ENCODE data around the gene RNLS. TPM values are rescaled to one million over a fixed set of nuclear protein-coding genes. Genes with fewer than 3 reads are reported as not detected.

Gene RNLS
- total RNA-seq, 1 experiment from 2014 or later: not detected

- intact Hi-C loops (cut with micrococcal nuclease): no loop called here
- Mint-ChIP-seq H3K9me3 (ENCODE audit: unreplicated experiment) (no peaks in the 10 kb centered on the region), H3K27ac (ENCODE audit: low read depth, unreplicated experiment) (no peak overlapping the region), H3K4me1 (ENCODE audit: insufficient read depth, unreplicated experiment) (no peaks in the 10 kb centered on the region), H3K27me3 (ENCODE audit: insufficient read depth, unreplicated experiment) (no peaks in the 10 kb centered on the region), H3K4me3 (ENCODE audit: unreplicated experiment) (no peak overlapping the region), H3K36me3 (ENCODE audit: insufficient read depth, unreplicated experiment) (no peaks in the 10 kb centered on the region)
- peak; percentile 37 for DNase-seq (ENCODE audit: unreplicated experiment)
- CTCF ChIA-PET: interaction anchor here (0.8 kb wide), 1 partner anchor 192 kb away, joined by 7 read pairs; no protein-coding TSS in a partner anchor
- TF ChIP-seq CTCF (IDR thresholded peaks at IDR 0.05; ENCODE audit: unreplicated experiment): no peak
- no TSS peak for BruUV-seq (replicated peaks)
- POLR2A ChIA-PET: interaction anchor here (1.1 kb wide), 1 partner anchor 13 kb away, joined by 4 read pairs; no protein-coding TSS in a partner anchor
These were observed 35.4 kb upstream of the RNLS start for GRCh38 chr10:88618496-88618895.

GRCh38 chr10:88617772-88618300 lies 34.7 kb upstream of the RNLS start:
- no TSS peak for BruUV-seq (replicated peaks)
- intact Hi-C loops (cut with micrococcal nuclease): no loop called here
- H3K36me3 Mint-ChIP-seq (ENCODE audit: insufficient read depth, unreplicated experiment): no peaks in the 10 kb centered on the region

GRCh38 chr10:88616250-88616977 lies 33.3 kb upstream of the RNLS start:
- H3K27ac Mint-ChIP-seq (ENCODE audit: low read depth, unreplicated experiment): no peak overlapping the region
- no TSS peak for BruUV-seq (replicated peaks)
- ChIA-PET CTCF (interaction anchor here (0.6 to 1.2 kb wide), 3 partner anchors 15 to 313 kb away, joined by 3 to 4 read pairs (median 3); no protein-coding TSS in a partner anchor), POLR2A (interaction anchor here (1.3 kb wide), 1 partner anchor 9 kb away, joined by 4 read pairs; no protein-coding TSS in a partner anchor)
- no peaks in the 10 kb centered on the region for H3K4me1 Mint-ChIP-seq (ENCODE audit: insufficient read depth, unreplicated experiment)
- TF ChIP-seq CTCF (IDR thresholded peaks at IDR 0.05; ENCODE audit: unreplicated experiment): no peak
- intact Hi-C loops (cut with micrococcal nuclease): no loop called here
- H3K9me3 Mint-ChIP-seq (ENCODE audit: unreplicated experiment): no peaks in the 10 kb centered on the region
- H3K27me3 Mint-ChIP-seq (ENCODE audit: insufficient read depth, unreplicated experiment): no peaks in the 10 kb centered on the region
- DNase-seq (ENCODE audit: unreplicated experiment): no peak
- no peaks in the 10 kb centered on the region for H3K36me3 Mint-ChIP-seq (ENCODE audit: insufficient read depth, unreplicated experiment)
- no peak overlapping the region for H3K4me3 Mint-ChIP-seq (ENCODE audit: unreplicated experiment)

More at GRCh38 chr10:88617772-88618300, 34.7 kb upstream of the RNLS start:
- Mint-ChIP-seq H3K4me1 (ENCODE audit: insufficient read depth, unreplicated experiment) (no peaks in the 10 kb centered on the region), H3K27ac (ENCODE audit: low read depth, unreplicated experiment) (no peak overlapping the region), H3K4me3 (ENCODE audit: unreplicated experiment) (no peak overlapping the region), H3K27me3 (ENCODE audit: insufficient read depth, unreplicated experiment) (no peaks in the 10 kb centered on the region), H3K9me3 (ENCODE audit: unreplicated experiment) (no peaks in the 10 kb centered on the region)
- TF ChIP-seq CTCF (IDR thresholded peaks at IDR 0.05; ENCODE audit: unreplicated experiment): no peak
- no peak for DNase-seq (ENCODE audit: unreplicated experiment)
- ChIA-PET POLR2A (interaction anchor here (0.6 to 1.1 kb wide), 3 partner anchors 13 to 31 kb away, joined by 3 to 4 read pairs (median 3); no protein-coding TSS in a partner anchor), CTCF (interaction anchor here (1.0 to 1.2 kb wide), 2 partner anchors 51 to 316 kb away, joined by 3 read pairs; no protein-coding TSS in a partner anchor)

GRCh38 chr10:88608780-88609179 lies 25.7 kb upstream of the RNLS start:
- no peak for DNase-seq (ENCODE audit: unreplicated experiment)
- Mint-ChIP-seq H3K36me3 (ENCODE audit: insufficient read depth, unreplicated experiment) (no peaks in the 10 kb centered on the region), H3K4me1 (ENCODE audit: insufficient read depth, unreplicated experiment) (no peaks in the 10 kb centered on the region), H3K9me3 (ENCODE audit: unreplicated experiment) (no peaks in the 10 kb centered on the region), H3K27me3 (ENCODE audit: insufficient read depth, unreplicated experiment) (no peaks in the 10 kb centered on the region), H3K27ac (ENCODE audit: low read depth, unreplicated experiment) (no peak overlapping the region), H3K4me3 (ENCODE audit: unreplicated experiment) (no peak overlapping the region)
- TF ChIP-seq CTCF (IDR thresholded peaks at IDR 0.05; ENCODE audit: unreplicated experiment): no peak
- POLR2A ChIA-PET: interaction anchor here (0.6 to 1.7 kb wide), 2 partner anchors 76 to 649 kb away, joined by 3 to 4 read pairs; no protein-coding TSS in a partner anchor
- no TSS peak for BruUV-seq (replicated peaks)
- intact Hi-C loops (cut with micrococcal nuclease): no loop called here
- CTCF ChIA-PET: interaction anchor here (0.5 kb wide), 1 partner anchor 83 kb away, joined by 3 read pairs; no protein-coding TSS in a partner anchor
